Fibroblast of villous mesenchyme (primary cell): Measurements from ENCODE around the gene CCNT1. TPM values are rescaled to one million over a fixed set of nuclear protein-coding genes. Genes with fewer than 3 reads are reported as not detected.
A peak's percentile ranks its signal among the peaks of the same experiment; 100 is the strongest.
"Not testable (repeated sequence)": the region's sequence is repeated elsewhere in the genome, so short reads cannot be mapped to it uniquely, and the experiment has no call there.

ENCODE experiments used
- DNase-seq: peaks from one replicate; pipeline ENCODE4 v3.0.0-alpha.2; 2010; ENCODE audit warnings: low read depth
- H3K4me3 ChIP-seq: 2 replicates; pipeline ENCODE4 v1.5.1; 2011; ENCODE audit warnings: low read depth, mild to moderate bottlenecking, low read length
- CTCF ChIP-seq: IDR thresholded peaks from 2 replicates; pipeline ENCODE4 v1.5.1; 2012; ENCODE audit warnings: low read depth, mild to moderate bottlenecking, low read length; ENCODE audit not compliant: insufficient read depth
- total RNA-seq: library from RNA; depleted of rRNA; stranded (reverse); fragments of >200 nt; gene quantifications from 2 replicates; pipeline ENCODE4 v1.2.3, GENCODE V29; 2012

CCNT1 gene
- total RNA-seq, 1 donor = 46.6 TPM

GRCh38 chr12:48686037-48686595, 30.4 kb downstream of the CCNT1 start:
- TF ChIP-seq CTCF = no peak
- no peak for DNase-seq
- H3K4me3 ChIP-seq = no peak overlapping the region

DNA sequence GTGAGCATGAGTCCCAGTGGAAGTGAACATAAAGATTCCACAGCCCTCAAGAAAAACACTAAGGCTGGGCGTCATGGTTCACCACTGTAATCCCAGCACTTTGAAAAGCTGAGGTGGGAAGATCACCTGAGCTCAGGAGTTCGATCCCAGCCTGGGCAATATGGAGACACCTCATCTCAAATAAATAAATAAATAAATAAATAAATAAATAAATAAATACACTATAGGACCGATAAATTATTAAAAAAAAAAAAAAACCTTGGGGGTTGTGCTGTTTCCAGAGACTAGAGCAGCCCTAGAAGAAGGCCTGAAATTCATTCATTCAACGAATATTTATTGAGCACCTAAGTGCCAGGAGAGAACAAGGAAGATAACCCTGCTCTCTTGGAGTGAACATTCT, 33.0 kb downstream of the CCNT1 start:
- DNase-seq = no peak
- H3K4me3 ChIP-seq = no peak overlapping the region
- no peak for TF ChIP-seq CTCF

DNA sequence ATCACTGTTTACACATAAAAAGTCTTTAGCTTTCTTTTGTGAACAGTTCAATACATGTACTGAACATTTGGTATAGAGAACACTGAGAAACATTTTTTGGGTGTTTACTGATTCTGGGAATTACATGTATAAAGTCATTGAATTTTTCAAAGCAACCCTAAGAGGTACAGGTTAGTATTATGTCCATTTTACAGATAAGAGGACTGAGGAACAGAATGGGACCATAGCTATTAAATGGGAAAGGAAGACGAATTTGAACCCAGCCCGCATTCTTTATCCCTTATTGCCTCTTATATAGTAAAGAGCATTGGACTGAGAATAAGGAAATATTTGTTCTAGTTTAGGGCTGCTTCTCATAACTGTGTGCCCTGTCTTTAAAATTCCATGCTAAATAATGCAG, 33.6 kb downstream of the CCNT1 start:
- TF ChIP-seq CTCF = no peak
- peak overlapping the region; percentile 81 for H3K4me3 ChIP-seq
- no peak for DNase-seq

GRCh38 chr12:48682533-48682905, 34.0 kb downstream of the CCNT1 start:
- peak overlapping the region; percentile 81 for H3K4me3 ChIP-seq
- DNase-seq = not testable (repeated sequence)

GRCh38 chr12:48681710-48682532, 34.6 kb downstream of the CCNT1 start, which contains the start of gene KANSL2:
KANSL2 (minus strand) TSS chr12:48682238; CDS start chr12:48681632, 606 bp downstream.
- DNase-seq = peak; percentile 99
- no peak for TF ChIP-seq CTCF
- H3K4me3 ChIP-seq = peak within 1 kb of the TSS; percentile 81

- no peak for TF ChIP-seq CTCF
- DNase-seq = no peak
- peak overlapping the region; percentile 81 for H3K4me3 ChIP-seq
These were observed 35.2 kb downstream of the CCNT1 start for GRCh38 chr12:48681399-48681709.

- H3K4me3 ChIP-seq = peak overlapping the region; percentile 81
- no peak for TF ChIP-seq CTCF
- no peak for DNase-seq
These were observed 35.6 kb downstream of the CCNT1 start for GRCh38 chr12:48680861-48681260.
